HG03108 (cell line): ENCODE data around the gene C6orf52.
"Not testable (repeated sequence)": the region's sequence is repeated elsewhere in the genome, so short reads cannot be mapped to it uniquely, and the experiment has no call there.

Experiments
- ATAC-seq: cut with Tn5 transposase; IDR thresholded peaks from one replicate; pipeline ENCODE4 v1.9.1; 2021; ENCODE audit warnings: moderate library complexity; ENCODE audit not compliant: unreplicated experiment

Gene C6orf52

DNA sequence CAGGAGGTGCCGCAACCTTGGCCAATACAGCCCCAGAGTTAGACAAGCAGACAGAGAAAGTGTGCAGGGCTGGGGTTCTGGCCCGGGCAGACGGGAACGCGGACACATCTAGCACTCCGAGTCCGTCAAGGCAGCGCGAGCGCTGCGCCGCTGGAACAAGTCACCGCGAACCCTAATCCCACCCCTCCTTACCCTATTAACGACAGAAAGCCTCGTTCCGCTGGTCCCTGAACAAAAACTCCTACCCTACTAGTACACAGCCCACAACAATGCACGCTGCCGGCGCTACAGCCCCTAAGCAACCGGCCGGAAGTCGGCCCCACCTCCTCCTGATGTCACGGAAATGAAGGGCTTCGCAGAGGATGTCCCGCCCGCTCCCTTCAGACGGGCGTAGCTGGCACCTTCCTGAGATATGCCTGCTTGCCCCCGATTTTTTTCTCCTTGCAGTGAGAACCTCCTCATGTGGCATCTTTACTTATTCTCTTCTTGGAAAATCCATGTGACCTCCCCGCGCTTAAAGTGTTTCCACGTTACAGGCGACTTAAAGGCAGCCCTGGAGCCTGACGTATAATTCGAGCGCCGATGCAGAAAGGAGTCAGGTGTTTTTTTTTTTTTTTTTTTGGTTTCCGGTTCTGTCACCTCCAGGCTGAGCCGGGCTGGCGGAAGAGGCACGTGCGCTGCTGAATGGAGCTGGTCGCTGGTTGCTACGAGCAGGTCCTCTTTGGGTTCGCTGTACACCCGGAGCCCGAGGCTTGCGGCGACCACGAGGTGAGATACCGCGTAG, at the start of gene C6orf52, which contains the start of gene PAK1IP1:
Gene C6orf52, minus strand, starts transcription at position 315 of the 784 bp plus-strand sequence. CDS start 7,066 bp downstream, outside the sequence.
Gene PAK1IP1, plus strand, starts transcription at position 671 of the 784 bp plus-strand sequence. Its CDS starts 14 bp downstream, at position 685.
- peak; percentile 98 for ATAC-seq

DNA sequence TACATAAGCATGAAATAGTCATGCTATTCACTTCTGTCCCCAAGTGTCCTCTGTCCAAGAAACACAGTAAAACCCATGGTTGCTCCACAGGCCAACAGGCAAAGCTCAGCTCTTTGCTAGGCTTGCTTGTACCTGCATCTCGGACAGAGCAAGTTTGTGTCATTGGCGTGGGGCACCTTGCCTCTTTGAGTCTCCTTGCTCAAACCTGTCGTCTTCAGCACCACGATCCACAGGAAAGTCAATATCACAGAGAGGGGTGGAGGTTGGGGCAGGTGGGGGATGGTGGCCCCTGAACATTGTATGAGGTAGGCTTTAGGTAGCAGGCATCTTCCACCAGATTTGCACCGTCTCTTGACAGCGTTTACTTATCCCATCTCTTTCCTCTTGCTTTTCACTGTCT, 49.1 kb upstream of the C6orf52 start:
- no peak for ATAC-seq

DNA sequence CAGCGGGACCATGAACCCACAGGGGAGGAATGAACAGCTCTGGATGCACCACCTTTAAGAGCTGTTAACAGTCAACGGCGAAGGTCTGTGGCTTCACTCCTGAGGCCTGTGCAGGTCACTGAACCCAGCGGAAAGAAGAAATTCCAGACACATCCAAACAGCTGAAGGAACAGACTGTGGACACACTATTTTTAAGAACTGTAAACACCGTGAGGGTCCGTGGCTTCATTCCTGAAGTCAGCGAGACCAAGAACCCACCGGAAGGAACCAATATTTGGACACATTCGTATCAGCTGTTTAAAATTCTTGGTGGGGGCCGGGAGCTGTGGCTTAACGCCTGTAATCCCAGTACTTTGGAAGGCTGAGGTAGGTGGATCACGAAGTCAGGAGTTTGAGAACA, 47.8 kb upstream of the C6orf52 start:
- ATAC-seq: no peak

DNA sequence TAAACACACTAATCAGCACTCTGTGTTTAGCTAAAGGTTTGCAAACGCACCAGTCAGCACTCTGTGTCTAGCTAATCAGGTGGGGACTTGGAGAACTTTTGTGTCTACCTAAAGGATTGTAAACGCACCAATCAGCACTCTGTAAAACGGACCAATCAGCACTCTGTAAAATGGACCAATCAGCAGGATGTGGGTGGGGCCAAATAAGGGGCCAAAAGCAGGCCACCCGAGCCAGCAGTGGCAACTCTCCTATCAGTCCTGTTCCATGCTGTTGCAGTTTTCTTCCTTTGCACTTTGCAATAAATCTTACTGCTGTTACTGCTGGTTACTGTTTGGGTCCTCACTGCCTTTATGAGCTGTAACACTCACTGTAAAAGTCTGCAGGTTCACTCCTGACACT, 47.2 kb upstream of the C6orf52 start:
- ATAC-seq: not testable (repeated sequence)

DNA sequence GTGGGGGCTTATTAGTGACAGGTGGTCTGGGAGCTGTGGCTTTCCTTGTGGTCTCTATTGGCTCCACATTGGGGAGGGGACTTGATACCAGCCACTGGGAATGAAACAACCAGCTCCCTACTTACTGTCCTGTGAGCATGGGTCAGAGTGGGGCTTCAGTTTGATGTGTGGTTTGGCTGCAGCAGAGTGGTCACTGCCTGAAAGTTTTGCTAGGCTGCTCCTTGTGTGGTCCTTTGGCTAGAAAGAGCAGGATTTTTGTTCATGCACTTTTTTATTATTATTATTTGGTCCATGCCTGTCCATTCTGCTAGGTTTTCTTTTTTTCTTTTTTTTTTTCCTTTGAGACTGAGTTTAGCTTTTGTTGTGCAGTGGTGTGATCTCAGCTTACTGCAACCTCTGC, 45.6 kb upstream of the C6orf52 start:
- ATAC-seq: no peak

DNA sequence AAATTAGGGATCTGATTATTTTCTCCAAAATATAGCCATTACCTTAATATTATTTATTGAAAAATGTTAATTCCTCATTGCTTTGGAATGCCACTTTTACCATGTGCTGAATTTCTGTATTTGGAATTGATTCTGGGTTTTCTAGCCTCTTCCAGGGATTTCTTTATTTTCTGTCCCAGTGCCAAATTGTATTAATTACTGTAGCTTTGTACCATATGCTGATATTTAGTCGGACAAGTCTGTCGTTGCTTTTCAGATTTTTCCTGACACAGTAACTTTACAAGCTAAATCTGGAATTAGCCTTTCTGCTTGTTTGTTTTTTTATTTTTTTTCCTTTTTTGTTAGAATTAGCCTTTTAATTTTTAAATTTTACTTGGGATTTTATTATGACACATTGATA, 42.3 kb upstream of the C6orf52 start:
- ATAC-seq: no peak

DNA sequence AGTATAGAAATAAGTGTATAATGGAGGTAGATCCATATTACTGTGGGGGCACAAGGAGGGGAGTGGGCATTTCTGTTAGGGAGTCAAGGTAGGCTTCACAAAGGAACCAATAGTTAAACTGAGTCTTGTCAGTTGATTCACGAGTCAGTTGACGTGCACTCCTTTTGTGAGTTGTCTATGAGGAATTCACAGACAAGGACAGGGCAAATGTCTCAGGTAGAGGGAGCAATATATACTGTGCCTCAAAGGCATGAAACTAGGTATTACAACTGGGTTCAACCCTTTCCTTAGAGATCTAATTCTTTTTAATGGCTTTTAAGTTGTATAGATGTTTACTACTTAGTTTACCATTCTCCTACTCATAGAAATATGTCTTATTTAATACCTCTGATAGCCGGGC, 39.4 kb upstream of the C6orf52 start:
- no peak for ATAC-seq

DNA sequence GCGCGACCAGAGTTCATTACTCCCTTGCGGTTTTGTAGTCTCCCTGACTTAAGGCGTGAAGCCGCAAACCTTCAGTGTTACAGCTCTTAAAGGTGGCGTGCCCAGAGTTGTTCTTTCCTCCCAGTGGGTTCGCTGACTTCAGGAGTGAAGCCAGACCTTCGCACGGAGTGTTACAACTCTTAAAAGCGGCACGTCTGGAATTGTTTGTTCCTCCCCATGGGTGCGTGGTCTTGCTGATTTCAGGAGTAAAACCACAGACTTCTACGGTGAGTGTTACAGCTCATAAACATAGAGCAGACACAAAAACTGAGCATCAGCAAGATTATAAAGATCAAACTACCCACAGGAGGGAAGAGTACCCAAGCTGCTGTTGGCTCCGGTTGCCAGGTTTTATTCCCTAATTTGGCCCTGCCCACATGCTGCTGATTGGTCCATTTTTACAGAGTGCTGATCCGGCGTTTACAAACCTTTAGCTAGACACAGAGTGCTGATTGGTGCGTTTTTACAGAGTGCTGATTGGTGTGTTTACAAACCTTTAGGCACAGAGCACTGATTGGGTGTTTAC, 38.8 kb upstream of the C6orf52 start:
- no peak for ATAC-seq

DNA sequence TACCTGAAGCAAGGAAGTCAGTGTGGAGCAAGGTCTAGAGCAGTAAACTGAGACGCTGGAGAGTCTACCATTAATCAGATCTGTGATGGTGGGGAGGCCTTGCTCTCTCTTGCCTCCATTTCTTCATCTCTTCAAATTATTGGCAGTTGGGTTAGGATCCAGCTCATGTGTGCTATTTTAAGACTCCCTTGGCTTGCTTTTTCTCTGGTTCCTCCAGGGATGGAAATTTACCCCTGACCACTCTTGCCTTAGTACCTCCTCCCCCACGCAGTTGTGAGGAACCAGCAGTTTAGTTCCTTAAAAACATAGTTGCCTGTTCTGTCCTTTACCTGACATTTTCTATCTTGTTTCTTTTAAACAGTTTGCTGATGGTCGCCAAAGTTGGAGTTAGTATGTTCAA, 35.8 kb upstream of the C6orf52 start:
- ATAC-seq: no peak

DNA sequence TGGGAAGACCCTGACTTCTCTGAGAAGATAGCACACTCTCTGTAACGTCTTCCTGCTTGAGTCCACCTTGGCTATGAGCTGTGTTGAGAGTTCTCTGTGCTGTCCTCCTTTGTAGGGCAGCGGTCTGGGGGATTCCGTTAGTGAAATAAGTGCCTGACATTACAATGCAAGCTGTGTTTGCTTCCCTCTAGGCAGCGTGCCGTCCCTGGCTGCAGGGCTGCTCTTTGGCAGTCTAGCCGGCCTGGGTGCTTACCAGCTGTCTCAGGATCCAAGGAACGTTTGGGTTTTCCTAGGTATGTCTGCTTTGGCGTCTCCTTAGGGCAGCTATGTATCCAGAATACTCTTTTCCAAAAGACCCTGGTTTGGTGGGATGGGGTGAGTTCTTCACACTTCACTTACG, 31.3 kb upstream of the C6orf52 start:
- no peak for ATAC-seq

DNA sequence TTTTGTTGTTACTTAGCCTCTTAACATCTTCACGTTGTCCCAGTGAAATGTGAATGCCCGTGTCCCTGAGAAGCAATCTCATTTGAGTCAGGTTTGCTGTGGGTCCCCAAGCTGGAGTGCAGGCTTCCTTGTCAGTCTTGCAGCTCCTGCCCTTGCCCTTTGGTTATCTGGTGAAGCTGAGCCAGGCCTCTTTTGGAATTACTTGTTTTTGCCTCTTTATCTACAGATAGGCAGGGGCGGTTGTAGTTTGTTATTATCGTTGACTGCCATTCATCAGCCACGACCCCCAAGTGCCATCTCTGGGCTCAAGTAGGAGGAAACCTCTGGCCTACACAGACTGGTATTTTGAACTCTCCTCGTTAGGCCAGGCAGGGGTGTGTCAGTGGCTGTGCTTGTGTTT, 30.6 kb upstream of the C6orf52 start:
- ATAC-seq: no peak

DNA sequence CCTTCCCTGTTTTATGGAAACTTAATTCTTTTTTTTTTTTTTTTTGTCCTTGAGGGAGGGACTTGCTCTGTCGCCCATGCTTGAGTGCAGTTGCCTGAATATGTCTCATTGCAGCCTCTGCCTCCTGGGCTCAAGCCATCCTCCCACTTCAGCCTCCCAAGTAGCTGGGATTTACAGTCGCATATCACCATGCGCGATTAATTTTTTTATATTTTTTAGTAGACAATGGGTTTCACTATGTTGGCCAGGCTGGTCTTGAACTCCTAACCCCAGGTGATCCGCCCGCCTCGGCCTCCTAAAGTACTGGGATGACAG, 29.1 kb upstream of the C6orf52 start:
- ATAC-seq: no peak

DNA sequence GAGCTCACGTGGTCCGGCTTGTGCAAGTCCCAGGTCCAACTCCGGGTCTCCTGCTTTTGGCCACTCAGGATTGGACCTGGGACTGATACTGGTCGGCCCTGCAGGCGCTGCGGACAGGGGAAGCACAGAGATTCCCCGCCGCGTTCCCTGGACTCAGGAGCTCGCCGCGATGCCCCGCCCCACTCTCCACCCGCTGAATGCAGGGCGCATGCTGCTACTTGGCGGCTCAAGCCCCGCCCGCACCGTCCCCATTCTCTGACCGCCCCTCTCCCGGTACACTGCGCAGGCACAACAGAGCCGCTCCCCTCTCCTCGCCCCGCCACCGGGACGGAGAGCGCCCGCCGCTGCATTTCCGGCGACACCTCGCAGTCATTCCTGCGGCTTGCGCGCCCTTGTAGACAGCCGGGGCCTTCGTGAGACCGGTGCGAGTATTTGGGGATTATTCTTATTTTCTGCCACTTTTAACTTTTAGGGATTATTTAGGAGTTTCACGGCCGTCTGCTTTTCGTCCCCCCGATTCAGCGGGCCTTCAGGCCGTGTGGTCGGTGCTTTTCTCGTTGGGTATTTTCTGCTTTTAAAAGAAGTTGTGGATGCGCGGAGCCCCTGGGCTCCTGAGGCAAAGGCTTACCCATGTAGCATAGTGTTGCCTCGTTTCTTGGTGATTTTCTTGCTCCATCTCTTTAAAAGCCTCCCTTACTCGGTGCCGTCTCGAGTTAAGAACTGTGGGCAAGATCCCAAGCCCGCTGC, 28.6 kb upstream of the C6orf52 start, which contains the start of gene TMEM14C:
Gene TMEM14C, plus strand, starts transcription at position 251 of the 747 bp plus-strand sequence. CDS start 1,544 bp downstream, outside the sequence.
- ATAC-seq: peak; percentile 95

DNA sequence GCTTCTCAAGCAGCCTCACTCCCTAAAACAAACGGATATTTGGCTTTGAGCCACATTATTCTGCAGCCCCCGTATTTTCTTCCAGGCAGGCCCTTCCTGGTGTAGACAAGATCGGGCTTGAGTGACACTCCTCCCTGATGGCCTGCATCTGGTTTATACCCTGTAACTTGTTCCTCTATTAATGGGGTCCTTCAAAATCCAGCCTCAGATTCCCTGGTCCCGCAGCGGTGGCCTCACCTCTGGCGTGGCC, 28.1 kb upstream of the C6orf52 start:
- no peak for ATAC-seq

DNA sequence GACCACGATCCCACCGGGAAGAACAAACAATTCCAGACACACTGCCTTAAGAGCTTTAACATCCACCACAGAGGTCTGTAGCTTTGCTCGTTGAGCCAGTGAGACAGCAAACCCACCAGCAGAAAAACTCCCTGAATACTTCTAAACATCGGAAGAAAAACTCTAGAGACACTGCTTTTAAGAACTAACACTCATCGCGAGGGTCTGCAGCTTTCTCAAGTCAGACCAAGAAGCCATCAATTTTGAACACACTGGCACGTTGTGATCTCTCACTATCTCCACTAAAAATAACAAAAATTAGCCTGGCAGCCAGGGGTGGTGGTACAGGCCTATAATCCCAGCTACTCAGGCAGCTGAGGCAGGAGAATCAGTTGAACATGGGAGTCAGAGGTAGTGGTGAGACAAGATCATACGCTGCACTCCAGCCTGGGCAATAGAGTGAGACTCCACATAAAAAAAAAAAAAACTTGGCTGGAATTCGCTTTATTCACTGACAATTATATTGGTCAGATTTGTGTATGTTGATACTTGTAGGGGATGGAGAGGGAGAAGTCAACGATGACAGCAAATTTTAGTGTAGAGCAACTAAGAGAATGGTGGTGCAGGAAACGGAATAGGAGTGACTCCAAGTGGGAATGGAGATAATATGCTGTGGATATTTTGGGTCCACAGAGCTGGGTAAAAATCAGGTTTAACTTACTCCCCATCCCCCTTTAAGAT, 27.6 kb upstream of the C6orf52 start:
- no peak for ATAC-seq

DNA sequence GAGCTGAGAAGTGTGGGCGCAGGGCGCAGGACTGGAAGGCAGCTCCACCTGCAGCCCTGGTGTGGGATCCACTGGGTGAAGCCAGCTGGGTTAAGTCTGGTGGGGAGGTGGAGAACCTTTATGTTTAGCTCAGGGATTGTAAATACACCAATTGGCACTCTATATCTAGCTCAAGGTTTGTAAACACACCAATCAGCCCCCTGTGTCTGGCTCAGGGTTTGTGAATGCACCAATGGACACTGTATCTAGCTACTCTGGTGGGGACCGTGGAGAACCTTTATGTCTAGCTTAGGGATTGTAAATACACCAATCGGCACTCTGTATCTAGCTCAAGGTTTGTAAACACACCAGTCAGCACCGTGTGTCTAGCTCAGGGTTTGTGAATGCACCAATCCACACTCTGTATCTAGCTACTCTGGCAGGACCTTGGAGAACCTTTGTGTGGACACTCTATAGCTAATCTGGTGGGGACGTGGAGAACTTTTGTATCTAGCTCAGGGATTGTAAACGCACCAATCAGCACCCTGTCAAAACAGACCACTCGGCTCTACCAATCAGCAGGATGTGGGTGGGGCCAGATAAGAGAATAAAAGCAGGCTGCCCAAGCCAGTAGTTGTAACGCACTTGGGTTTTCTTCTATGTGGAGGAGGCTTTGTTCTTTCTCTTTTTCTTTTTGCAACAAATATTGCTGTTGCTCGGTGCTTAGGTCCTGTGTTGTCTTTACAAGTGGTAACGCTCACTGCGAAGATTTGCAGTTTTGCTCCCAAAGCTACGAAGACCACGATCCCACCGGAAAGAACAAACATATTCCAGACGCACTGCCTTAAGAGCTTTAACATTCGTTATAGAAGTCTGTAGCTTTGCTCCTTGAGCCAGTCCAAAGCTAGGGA, 26.8 kb upstream of the C6orf52 start:
- ATAC-seq: not testable (repeated sequence)

DNA sequence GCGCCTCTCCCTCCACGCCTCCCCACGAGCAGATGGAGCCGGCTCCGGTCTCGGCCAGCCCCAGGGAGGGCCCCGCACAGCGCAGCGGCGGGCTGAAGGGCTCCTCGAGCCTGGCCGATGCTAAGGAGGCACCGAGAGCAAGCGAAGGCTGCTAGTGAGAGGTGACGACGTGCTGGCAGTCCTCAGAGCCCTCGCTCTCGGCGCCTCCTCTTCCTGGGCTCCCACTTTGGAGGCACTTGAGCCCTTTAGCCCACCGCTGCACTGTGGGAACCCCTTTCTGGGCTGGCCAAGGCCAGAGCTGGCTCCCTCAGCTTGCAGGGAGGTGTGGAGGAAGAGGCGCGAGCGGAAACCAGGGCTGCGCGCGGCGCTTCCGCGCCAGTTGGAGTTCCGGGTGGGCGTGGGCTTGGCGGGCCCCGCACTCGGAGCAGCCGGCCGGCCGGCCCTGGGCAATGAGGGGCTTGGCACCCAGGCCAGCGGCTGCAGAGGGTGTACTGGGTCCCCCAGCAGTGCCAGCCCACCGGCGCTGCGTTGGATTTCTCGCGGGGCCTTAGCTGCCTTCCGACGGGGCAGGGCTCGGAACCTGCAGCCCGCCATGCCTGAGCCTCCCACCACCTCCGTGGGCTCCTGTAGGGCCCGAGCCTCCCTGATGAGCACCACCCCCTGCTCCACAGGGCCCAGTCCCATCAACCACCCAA, 26.0 kb upstream of the C6orf52 start:
- ATAC-seq: no peak

DNA sequence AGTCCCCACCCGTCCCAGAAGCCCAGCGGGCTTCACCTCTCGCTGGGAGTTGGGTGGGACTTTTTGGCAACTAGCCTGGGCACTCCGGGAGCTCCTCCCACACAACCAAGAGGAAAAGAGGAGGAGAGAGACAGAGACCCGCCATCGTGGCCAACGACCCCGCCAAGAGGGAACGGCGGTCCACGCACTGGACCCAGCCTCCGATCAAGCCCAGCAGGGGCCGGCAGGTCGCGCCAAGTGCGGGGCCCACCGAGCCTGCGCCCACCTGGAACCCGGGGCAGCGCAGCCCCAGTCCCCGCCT, 25.5 kb upstream of the C6orf52 start:
- no peak for ATAC-seq

DNA sequence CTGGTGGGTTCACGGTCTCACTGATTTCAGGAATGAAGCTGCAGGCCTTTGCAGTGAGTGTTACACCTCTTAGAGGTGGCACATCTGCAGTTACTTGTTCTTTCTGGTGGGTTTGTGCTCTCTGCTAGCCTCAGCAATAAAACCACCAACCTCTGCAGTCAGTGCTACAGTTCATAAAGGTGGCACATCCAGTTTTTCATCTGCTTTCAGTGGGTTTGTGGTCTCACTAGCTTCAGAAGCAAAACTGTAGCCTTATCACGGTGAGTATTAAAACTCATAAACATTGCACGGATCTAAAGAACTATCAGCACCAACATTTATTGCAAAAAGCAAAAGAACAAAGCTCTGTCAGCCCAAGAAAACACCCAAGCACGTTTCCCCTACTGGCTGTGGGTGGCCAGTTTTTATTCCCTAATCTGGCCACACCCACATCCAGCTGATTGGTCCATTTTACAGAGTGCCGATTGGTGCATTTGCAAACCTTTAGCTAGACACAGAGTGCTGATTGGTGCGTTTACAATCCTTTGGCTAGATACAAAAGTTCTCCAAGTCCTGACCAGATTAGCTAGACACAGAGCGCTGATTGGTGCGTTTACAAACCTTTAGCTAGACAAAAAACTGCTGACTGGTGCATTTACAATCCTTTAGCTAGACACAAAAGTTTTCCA, 25.0 kb upstream of the C6orf52 start:
- no peak for ATAC-seq

DNA sequence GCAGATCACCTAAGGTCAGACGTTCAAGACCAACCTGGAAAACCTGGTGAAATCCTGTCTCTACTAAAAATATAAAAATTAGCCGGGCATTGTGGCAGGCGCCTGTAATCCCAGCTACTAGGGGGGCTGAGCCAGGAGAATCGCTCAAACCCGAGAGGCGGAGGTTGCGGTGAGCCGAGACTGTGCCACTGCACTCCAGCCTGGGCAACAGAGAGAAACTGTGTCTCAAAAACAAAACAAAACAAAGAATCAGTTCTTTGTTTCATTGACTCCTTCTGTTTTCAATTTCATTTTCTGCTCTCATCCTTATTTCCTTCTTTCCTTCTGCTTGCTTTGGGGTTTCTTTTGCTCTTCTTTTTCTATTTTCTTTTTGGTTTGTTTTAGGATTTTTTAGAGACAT, 19.5 kb upstream of the C6orf52 start:
- ATAC-seq: no peak
